HEK293 (cell line): ENCODE results near the gene TEX13D.

ENCODE experiments used
- CTCF ChIA-PET: fragments of 350-600 bp; formaldehyde crosslinking; extraction: SDS; loops from one replicate; lab custom pipeline; 2021; ENCODE audit warnings: antibody characterized with exemption; lab: Yijun Ruan, JAX
- POLR2A ChIA-PET: fragments of 300-600 bp; formaldehyde crosslinking; extraction: SDS; loops from one replicate; lab custom pipeline; 2020; ENCODE audit warnings: antibody characterized with exemption, inconsistent platforms; lab: Yijun Ruan, JAX
- H3K27ac ChIP-seq: fragments of 200-500 bp; sonication (Bioruptor generic); 2 replicates; pipeline ENCODE4 v1.5.1; 2014; ENCODE audit warnings: low read depth, low read length, control low read depth, inconsistent platforms; ENCODE audit errors: extremely low read depth
- H3K36me3 ChIP-seq, 2 experiments: fragments of 200-500 bp in 1 of 2; sonication (Bioruptor generic) in 1 of 2; 1 replicate in 1 of 2; 2 replicates in 1 of 2; pipeline ENCODE4 v1.5.1; 2014 to 2017; ENCODE audit warnings: inconsistent platforms in 2 of 2, low read length in 2 of 2; ENCODE audit not compliant: control insufficient read depth in 2 of 2, insufficient read depth in 1 of 2
- H3K4me1 ChIP-seq: fragments of 200-500 bp; sonication (Bioruptor generic); 2 replicates; pipeline ENCODE4 v1.5.1; 2014; ENCODE audit warnings: mild to moderate bottlenecking, low read length, inconsistent platforms; ENCODE audit not compliant: control insufficient read depth, insufficient read depth
- H3K4me3 ChIP-seq: 2 replicates; pipeline ENCODE4 v1.5.1; 2011; ENCODE audit warnings: low read depth, mild to moderate bottlenecking, control low read depth, low read length, moderate library complexity
- H3K9me3 ChIP-seq: fragments of 200-500 bp; sonication (Bioruptor generic); 2 replicates; pipeline ENCODE4 v1.5.1; 2014; ENCODE audit warnings: low read depth, low read length, inconsistent platforms; ENCODE audit not compliant: control insufficient read depth, insufficient read depth
- GLI4 ChIP-seq: fragments of 450-650 bp; formaldehyde crosslinking; IDR thresholded peaks from 2 replicates; pipeline ENCODE4 v1.5.1; 2016; ENCODE audit warnings: missing biosample characterization, missing genetic modification characterization
- HIC1 ChIP-seq: fragments of 450-650 bp; formaldehyde crosslinking; IDR thresholded peaks from 2 replicates; pipeline ENCODE4 v1.5.1; 2016; ENCODE audit warnings: missing biosample characterization, missing genetic modification characterization
- KLF8 ChIP-seq: fragments of 450-650 bp; formaldehyde crosslinking; IDR thresholded peaks from 2 replicates; pipeline ENCODE4 v1.5.1; 2016; ENCODE audit warnings: missing biosample characterization, missing genetic modification characterization
- KLF9 ChIP-seq: fragments of 450-650 bp; formaldehyde crosslinking; IDR thresholded peaks from 2 replicates; pipeline ENCODE4 v1.5.1; 2016; ENCODE audit warnings: missing biosample characterization, missing genetic modification characterization, low read depth
- MEIS1 ChIP-seq: sonication (generic); formaldehyde crosslinking; IDR thresholded peaks from 2 replicates; pipeline ENCODE4 v1.8.1; 2022; ENCODE audit warnings: missing genetic modification reagents, mild to moderate bottlenecking, borderline replicate concordance
- PATZ1 ChIP-seq: fragments of 450-650 bp; formaldehyde crosslinking; IDR thresholded peaks from 2 replicates; pipeline ENCODE4 v1.5.1; 2016; ENCODE audit warnings: missing biosample characterization, missing genetic modification characterization
- PBX3 ChIP-seq: sonication (generic); formaldehyde crosslinking; IDR thresholded peaks from 2 replicates; pipeline ENCODE4 v1.8.1; 2022; ENCODE audit warnings: mild to moderate bottlenecking, moderate library complexity, missing genetic modification reagents
- PRDM1 ChIP-seq: fragments of 450-650 bp; formaldehyde crosslinking; IDR thresholded peaks from 2 replicates; pipeline ENCODE4; 2016; ENCODE audit warnings: missing biosample characterization, missing genetic modification characterization
- PRDM6 ChIP-seq: fragments of 450-650 bp; formaldehyde crosslinking; IDR thresholded peaks from 2 replicates; pipeline ENCODE4 v1.5.1; 2017; ENCODE audit warnings: missing biosample characterization, missing genetic modification characterization
- SCRT1 ChIP-seq: fragments of 450-650 bp; formaldehyde crosslinking; IDR thresholded peaks from 2 replicates; pipeline ENCODE4 v1.5.1; 2016; ENCODE audit warnings: missing biosample characterization, missing genetic modification characterization, borderline replicate concordance
- SP3 ChIP-seq: fragments of 450-650 bp; formaldehyde crosslinking; IDR thresholded peaks from 2 replicates; pipeline ENCODE4 v1.5.1; 2016; ENCODE audit warnings: missing biosample characterization, missing genetic modification characterization
- TSHZ1 ChIP-seq: fragments of 450-650 bp; formaldehyde crosslinking; IDR thresholded peaks from 2 replicates; pipeline ENCODE4 v1.5.1; 2016; ENCODE audit warnings: missing biosample characterization, missing genetic modification characterization, borderline replicate concordance
- WT1 ChIP-seq: fragments of 450-650 bp; formaldehyde crosslinking; IDR thresholded peaks from 2 replicates; pipeline ENCODE4 v1.5.1; 2016; ENCODE audit warnings: missing biosample characterization, missing genetic modification characterization
- ZBTB20 ChIP-seq: fragments of 450-650 bp; formaldehyde crosslinking; IDR thresholded peaks from 2 replicates; pipeline ENCODE4 v1.5.1; 2016; ENCODE audit warnings: missing biosample characterization, missing genetic modification characterization
- ZBTB21 ChIP-seq: fragments of 450-650 bp; formaldehyde crosslinking; IDR thresholded peaks from 2 replicates; pipeline ENCODE4 v1.5.1; 2017; ENCODE audit warnings: missing biosample characterization, missing genetic modification characterization
- ZFP3 ChIP-seq: fragments of 450-650 bp; formaldehyde crosslinking; IDR thresholded peaks from 2 replicates; pipeline ENCODE4 v1.5.1; 2016; ENCODE audit warnings: low read depth, missing biosample characterization, missing genetic modification characterization
- ZNF138 ChIP-seq: fragments of 450-650 bp; formaldehyde crosslinking; IDR thresholded peaks from 2 replicates; pipeline ENCODE4 v1.5.1; 2016; ENCODE audit warnings: missing biosample characterization, missing genetic modification characterization, borderline replicate concordance
- ZNF174 ChIP-seq: fragments of 450-650 bp; formaldehyde crosslinking; IDR thresholded peaks from 2 replicates; pipeline ENCODE4 v1.5.0; 2017; ENCODE audit warnings: missing biosample characterization, mild to moderate bottlenecking, missing genetic modification characterization
- ZNF311 ChIP-seq: fragments of 450-650 bp; formaldehyde crosslinking; IDR thresholded peaks from 2 replicates; pipeline ENCODE4 v1.5.1; 2017; ENCODE audit warnings: missing biosample characterization, missing genetic modification characterization, borderline replicate concordance
- ZNF366 ChIP-seq: fragments of 450-650 bp; formaldehyde crosslinking; conservative IDR thresholded peaks from 2 replicates; pipeline ENCODE4 v1.5.1; 2016; ENCODE audit warnings: missing biosample characterization, missing genetic modification characterization
- ZNF558 ChIP-seq: fragments of 450-650 bp; formaldehyde crosslinking; IDR thresholded peaks from 2 replicates; pipeline ENCODE4 v1.5.1; 2016; ENCODE audit warnings: missing biosample characterization, missing genetic modification characterization
- ZNF624 ChIP-seq: fragments of 450-650 bp; formaldehyde crosslinking; IDR thresholded peaks from 2 replicates; pipeline ENCODE4 v1.5.1; 2017; ENCODE audit warnings: missing biosample characterization, missing genetic modification characterization
- ZNF747 ChIP-seq: fragments of 450-650 bp; formaldehyde crosslinking; IDR thresholded peaks from 2 replicates; pipeline ENCODE4 v1.5.1; 2016; ENCODE audit warnings: missing biosample characterization, missing genetic modification characterization
- ZNF768 ChIP-seq: fragments of 450-650 bp; formaldehyde crosslinking; IDR thresholded peaks from 2 replicates; pipeline ENCODE4 v1.5.1; 2018; ENCODE audit warnings: missing biosample characterization, mild to moderate bottlenecking, missing genetic modification characterization
- ZNF785 ChIP-seq: fragments of 450-650 bp; formaldehyde crosslinking; IDR thresholded peaks from 2 replicates; pipeline ENCODE4 v1.5.1; 2016; ENCODE audit warnings: missing biosample characterization, missing genetic modification characterization
- ZNF843 ChIP-seq: fragments of 450-650 bp; formaldehyde crosslinking; IDR thresholded peaks from 2 replicates; pipeline ENCODE4 v1.5.1; 2016; ENCODE audit warnings: missing biosample characterization, missing genetic modification characterization
- ZSCAN5A ChIP-seq: fragments of 450-650 bp; formaldehyde crosslinking; IDR thresholded peaks from 2 replicates; pipeline ENCODE4 v1.5.1; 2016; ENCODE audit warnings: missing biosample characterization, missing genetic modification characterization

Gene TEX13D

GRCh38 chrX:124354648-124355047 is 22.2 kb downstream of the TEX13D start (continued):
- no peak for TF ChIP-seq ZSCAN5A
- TF ChIP-seq ZBTB21 (tag by site-specific recombination): no peak
- no peak for TF ChIP-seq WT1 (tag by site-specific recombination)
- TF ChIP-seq ZNF768: no peak
- TF ChIP-seq MEIS1 (CRISPR knock-in tag): no peak
- TF ChIP-seq ZNF366 (tag by site-specific recombination): no peak
- TF ChIP-seq HIC1: no peak
- no peak for TF ChIP-seq PATZ1 (tag by site-specific recombination)
- TF ChIP-seq ZNF311 (tag by site-specific recombination): no peak
- no peak for TF ChIP-seq PBX3 (CRISPR knock-in tag)
- TF ChIP-seq PRDM1 (tag by site-specific recombination): no peak
- TF ChIP-seq SCRT1 (tag by site-specific recombination): no peak
- no peak for TF ChIP-seq ZFP3

GRCh38 chrX:124358800-124359383 is 26.4 kb downstream of the TEX13D start:
- no peaks in the 10 kb centered on the region for H3K4me1 ChIP-seq
- no peak overlapping the region for H3K27ac ChIP-seq
- H3K36me3 ChIP-seq: no peaks in the 10 kb centered on the region
- ChIA-PET CTCF (no interaction called here), POLR2A (no interaction called here)
- H3K4me3 ChIP-seq: no peak overlapping the region
- no peaks in the 10 kb centered on the region for H3K9me3 ChIP-seq
- TF ChIP-seq ZNF785 (tag by site-specific recombination) (no peak), ZBTB21 (tag by site-specific recombination) (no peak), SP3 (no peak), ZNF624 (tag by site-specific recombination) (no peak), ZNF843 (tag by site-specific recombination) (no peak), KLF8 (tag by site-specific recombination) (no peak), PRDM6 (tag by site-specific recombination) (no peak), GLI4 (tag by site-specific recombination) (no peak), ZNF747 (no peak), ZNF138 (no peak), KLF9 (no peak), ZNF174 (no peak), ZBTB20 (tag by site-specific recombination) (no peak), TSHZ1 (no peak), ZNF558 (no peak)
